Uterus (tissue), 4 donors: Measurements from ENCODE around the gene CDC16. TPM values are rescaled to one million over a fixed set of nuclear protein-coding genes. Genes with fewer than 3 reads are reported as not detected.

Source experiments
- DNase-seq, 2 donors: peaks; one replicate each; pipeline ENCODE4 v3.0.0-alpha.2; 2019 to 2020
- H3K27ac ChIP-seq, 2 donors: fragments of 200-600 bp; sonication (generic); 1 replicate in 1 of 2; 2 replicates in 1 of 2; pipeline ENCODE4 v1.5.1; 2016 to 2018
- H3K27me3 ChIP-seq, 2 donors: fragments of 200-600 bp; sonication (generic); one replicate each; pipeline ENCODE4 v1.5.1; 2018 to 2019; ENCODE audit warnings: control low read depth in 1 of 2
- H3K36me3 ChIP-seq, 2 donors: fragments of 200-600 bp; sonication (generic); one replicate each; pipeline ENCODE4 v1.5.1; 2019; ENCODE audit warnings: control low read depth in 1 of 2
- H3K4me1 ChIP-seq, 2 donors: fragments of 200-600 bp; sonication (generic); one replicate each; pipeline ENCODE4 v1.5.1; 2018 to 2019; ENCODE audit warnings: control low read depth in 1 of 2
- H3K4me3 ChIP-seq, 2 donors: fragments of 200-600 bp; sonication (generic); 1 replicate in 1 of 2; 2 replicates in 1 of 2; pipeline ENCODE4 v1.5.1; 2018 to 2019; ENCODE audit warnings: mild to moderate bottlenecking in 1 of 2
- H3K9me3 ChIP-seq, 2 donors: fragments of 200-600 bp; sonication (generic); one replicate each; pipeline ENCODE4 v1.5.1; 2019; ENCODE audit warnings: control low read depth in 1 of 2
- POLR2A ChIP-seq, 2 donors: fragments of 450-650 bp; IDR thresholded peaks; one replicate each; pipeline ENCODE4 v1.6.1; 2016; ENCODE audit warnings: antibody characterized with exemption in 2 of 2, mild to moderate bottlenecking in 1 of 2, moderate library complexity in 1 of 2
- intact Hi-C: fragments of 100-400 bp; cut with DNase I; formaldehyde crosslinking; loops from one replicate; pipeline ENCODE4 v1.15.1; 2023; ENCODE audit warnings: low total_unique reads
- total RNA-seq, 4 donors: library from RNA; depleted of rRNA in 3 of 4; stranded (reverse); fragments of >200 nt in 3 of 4; gene quantifications; one replicate each; pipeline versions ENCODE4 v1.1.0 to v1.2.4, GENCODE V29; 2014 to 2023
- TF ChIP-seq, protein P1 (sequence below), 4 experiments: fragments of 200-600 bp in 2 of 4; fragments of 450-650 bp in 2 of 4; sonication (generic) in 2 of 4; IDR thresholded peaks; one replicate each; pipeline ENCODE4 v1.5.1; 2016 to 2019; ENCODE audit warnings: antibody characterized with exemption in 4 of 4, mild to moderate bottlenecking in 2 of 4, moderate library complexity in 1 of 4
- donor health status: DM: yes; HTN: yes; CAD: no.

Gene CDC16
- total RNA-seq, 4 donors from 2014 or later = 25.0 to 103 (median 53.5) TPM

GRCh38 chr13:114279146-114279545 lies 44.4 kb downstream of the CDC16 start:
- no peak for TF ChIP-seq POLR2A (IDR thresholded peaks at IDR 0.05)
- TF ChIP-seq, protein P1, sequence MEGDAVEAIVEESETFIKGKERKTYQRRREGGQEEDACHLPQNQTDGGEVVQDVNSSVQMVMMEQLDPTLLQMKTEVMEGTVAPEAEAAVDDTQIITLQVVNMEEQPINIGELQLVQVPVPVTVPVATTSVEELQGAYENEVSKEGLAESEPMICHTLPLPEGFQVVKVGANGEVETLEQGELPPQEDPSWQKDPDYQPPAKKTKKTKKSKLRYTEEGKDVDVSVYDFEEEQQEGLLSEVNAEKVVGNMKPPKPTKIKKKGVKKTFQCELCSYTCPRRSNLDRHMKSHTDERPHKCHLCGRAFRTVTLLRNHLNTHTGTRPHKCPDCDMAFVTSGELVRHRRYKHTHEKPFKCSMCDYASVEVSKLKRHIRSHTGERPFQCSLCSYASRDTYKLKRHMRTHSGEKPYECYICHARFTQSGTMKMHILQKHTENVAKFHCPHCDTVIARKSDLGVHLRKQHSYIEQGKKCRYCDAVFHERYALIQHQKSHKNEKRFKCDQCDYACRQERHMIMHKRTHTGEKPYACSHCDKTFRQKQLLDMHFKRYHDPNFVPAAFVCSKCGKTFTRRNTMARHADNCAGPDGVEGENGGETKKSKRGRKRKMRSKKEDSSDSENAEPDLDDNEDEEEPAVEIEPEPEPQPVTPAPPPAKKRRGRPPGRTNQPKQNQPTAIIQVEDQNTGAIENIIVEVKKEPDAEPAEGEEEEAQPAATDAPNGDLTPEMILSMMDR (IDR thresholded peaks at IDR 0.05) = no peak

GRCh38 chr13:114279758-114280355 lies 45.2 kb downstream of the CDC16 start:
- Histone ChIP-seq H3K4me1 (peaks cover 0 to 7% of the 10 kb centered on the region in 2 donors), H3K27ac (peak overlapping the region; percentile 97 to 98), H3K9me3 (no peaks in the 10 kb centered on the region), H3K27me3 (no peaks in the 10 kb centered on the region), H3K4me3 (no peak overlapping the region), H3K36me3 (no peaks in the 10 kb centered on the region)
- DNase-seq = no peak
- intact Hi-C loops = no loop called here
- TF ChIP-seq, protein P1 (IDR thresholded peaks at IDR 0.05) = no peak
- no peak for TF ChIP-seq POLR2A (IDR thresholded peaks at IDR 0.05)

More at GRCh38 chr13:114279146-114279545, 44.4 kb downstream of the CDC16 start:
- no peaks in the 10 kb centered on the region for H3K9me3 ChIP-seq
- DNase-seq = no peak
- H3K27me3 ChIP-seq = no peaks in the 10 kb centered on the region
- peaks cover 0 to 7% of the 10 kb centered on the region in 2 donors for H3K4me1 ChIP-seq
- no peaks in the 10 kb centered on the region for H3K36me3 ChIP-seq
- H3K27ac ChIP-seq = no peak overlapping the region
- intact Hi-C loops = no loop called here
- no peak overlapping the region for H3K4me3 ChIP-seq

DNA sequence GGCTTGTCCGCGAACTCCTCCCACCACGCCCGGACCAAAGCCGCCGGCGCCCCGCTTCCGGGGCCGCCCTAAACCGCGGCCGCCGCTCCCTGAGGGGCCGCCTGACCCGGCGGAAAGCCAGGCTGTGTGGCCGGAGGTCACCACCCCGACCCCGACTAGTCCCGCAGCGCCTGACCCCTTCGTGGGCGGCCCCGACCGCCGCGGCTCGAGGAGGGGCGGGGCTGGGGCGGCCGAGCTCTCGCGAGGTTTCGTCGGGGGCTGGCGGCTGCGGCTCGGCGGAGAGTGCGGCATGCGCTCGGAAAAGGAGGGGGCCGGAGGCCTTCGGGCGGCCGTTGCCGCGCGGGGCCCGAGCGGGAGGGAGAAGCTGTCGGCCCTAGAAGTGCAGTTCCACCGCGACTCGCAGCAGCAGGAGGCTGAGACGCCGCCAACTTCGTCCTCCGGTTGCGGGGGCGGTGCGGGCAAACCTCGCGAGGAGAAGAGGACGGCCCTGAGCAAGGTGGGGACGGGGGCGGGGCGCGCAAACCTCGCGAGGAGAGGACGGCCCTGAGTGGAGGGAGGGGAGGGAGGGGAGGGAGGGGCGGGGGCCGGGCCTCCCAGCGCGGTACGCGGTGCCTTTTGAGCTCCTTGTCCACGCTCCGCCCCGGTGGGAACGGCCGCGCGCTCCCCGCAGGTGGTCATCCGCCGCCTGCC lies 46.8 kb downstream of the CDC16 start, which contains the start of gene UPF3A:
Gene UPF3A (plus strand): TSS at position 251 of the 690 bp plus-strand sequence. CDS start 39 bp downstream, at position 290.
- no peaks in the 10 kb centered on the region for H3K36me3 ChIP-seq
- no peaks in the 10 kb centered on the region for H3K27me3 ChIP-seq
- peak in 1 of 2 donors; percentile 82 for TF ChIP-seq POLR2A (IDR thresholded peaks at IDR 0.05)
- TF ChIP-seq, protein P1 (IDR thresholded peaks at IDR 0.05) = no peak
- peaks cover 0 to 7% of the 10 kb centered on the region in 2 donors for H3K4me1 ChIP-seq
- intact Hi-C loops = no loop called here
- H3K27ac ChIP-seq = peak within 1 kb of the TSS; percentile 97 to 98
- no peaks in the 10 kb centered on the region for H3K9me3 ChIP-seq
- peak; percentile 90 to 92 for DNase-seq
- H3K4me3 ChIP-seq = peak within 1 kb of the TSS; percentile 60 to 93

DNA sequence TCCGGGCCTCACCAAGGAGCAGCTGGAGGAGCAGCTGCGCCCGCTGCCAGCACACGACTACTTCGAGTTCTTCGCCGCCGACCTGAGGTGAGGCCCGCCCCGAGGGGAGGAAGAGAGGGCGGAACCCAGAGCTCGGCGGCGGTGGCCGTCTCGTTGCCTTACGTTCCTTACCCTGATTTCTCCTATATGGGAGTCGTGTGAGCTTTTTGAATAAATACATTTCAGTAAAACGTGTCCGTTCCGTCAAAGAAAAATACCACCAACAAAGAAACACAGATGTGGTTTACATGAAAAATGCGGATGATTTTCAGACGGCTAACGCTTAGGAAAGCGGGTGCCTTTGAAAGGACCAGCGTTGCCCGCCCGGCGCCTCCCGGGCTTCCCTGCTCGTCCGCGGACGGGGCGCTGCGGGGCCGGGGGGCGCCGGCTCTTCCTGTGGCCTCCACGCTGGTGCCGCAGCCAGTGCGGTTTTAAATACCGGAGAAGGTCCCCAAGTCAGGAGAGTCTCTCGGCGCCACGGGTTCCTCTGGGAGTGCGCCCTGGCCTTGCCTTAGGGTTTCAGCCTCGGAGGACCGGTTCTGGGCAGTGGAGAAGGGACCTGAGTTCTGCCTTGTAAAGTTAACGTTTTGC lies 47.5 kb downstream of the CDC16 start:
- DNase-seq = peak in 1 of 2 donors; percentile 41
- TF ChIP-seq, protein P1 (IDR thresholded peaks at IDR 0.05) = no peak
- TF ChIP-seq POLR2A (IDR thresholded peaks at IDR 0.05) = peak in 1 of 2 donors; percentile 38
- no peaks in the 10 kb centered on the region for H3K27me3 ChIP-seq
- no peaks in the 10 kb centered on the region for H3K9me3 ChIP-seq
- H3K27ac ChIP-seq = peak overlapping the region; percentile 97 to 98
- peaks cover 0 to 7% of the 10 kb centered on the region in 2 donors for H3K4me1 ChIP-seq
- H3K36me3 ChIP-seq = no peaks in the 10 kb centered on the region
- intact Hi-C loops = no loop called here
- H3K4me3 ChIP-seq = peak overlapping the region; percentile 60 to 93

DNA sequence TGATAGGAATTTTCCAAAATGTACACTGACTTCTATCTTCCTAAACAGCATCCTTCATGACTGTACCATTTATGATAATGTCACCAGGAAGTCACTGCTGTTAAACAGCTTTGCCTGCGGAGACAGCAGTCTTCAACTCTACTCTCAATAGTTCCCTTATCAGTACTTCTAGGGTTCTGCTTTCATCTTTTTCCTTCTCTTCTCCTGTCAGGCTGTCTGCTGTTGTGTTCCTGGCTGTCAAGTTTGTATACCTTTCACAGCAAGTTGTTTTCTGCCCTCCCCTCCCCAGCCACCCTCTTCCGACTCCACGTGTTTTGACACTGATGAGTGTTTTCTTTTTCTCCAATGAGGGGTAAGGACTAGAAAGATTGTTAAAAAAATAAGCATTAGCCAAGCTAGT lies 48.9 kb downstream of the CDC16 start:
- intact Hi-C loops = no loop called here
- Histone ChIP-seq H3K4me3 (no peak overlapping the region), H3K9me3 (no peaks in the 10 kb centered on the region), H3K27ac (no peak overlapping the region), H3K36me3 (no peaks in the 10 kb centered on the region), H3K27me3 (no peaks in the 10 kb centered on the region), H3K4me1 (peaks cover 0 to 7% of the 10 kb centered on the region in 2 donors)
- DNase-seq = no peak
- TF ChIP-seq, protein P1 (IDR thresholded peaks at IDR 0.05) = no peak
- TF ChIP-seq POLR2A (IDR thresholded peaks at IDR 0.05) = no peak
